ENCODE measurements around the gene TCTA.

DNA sequence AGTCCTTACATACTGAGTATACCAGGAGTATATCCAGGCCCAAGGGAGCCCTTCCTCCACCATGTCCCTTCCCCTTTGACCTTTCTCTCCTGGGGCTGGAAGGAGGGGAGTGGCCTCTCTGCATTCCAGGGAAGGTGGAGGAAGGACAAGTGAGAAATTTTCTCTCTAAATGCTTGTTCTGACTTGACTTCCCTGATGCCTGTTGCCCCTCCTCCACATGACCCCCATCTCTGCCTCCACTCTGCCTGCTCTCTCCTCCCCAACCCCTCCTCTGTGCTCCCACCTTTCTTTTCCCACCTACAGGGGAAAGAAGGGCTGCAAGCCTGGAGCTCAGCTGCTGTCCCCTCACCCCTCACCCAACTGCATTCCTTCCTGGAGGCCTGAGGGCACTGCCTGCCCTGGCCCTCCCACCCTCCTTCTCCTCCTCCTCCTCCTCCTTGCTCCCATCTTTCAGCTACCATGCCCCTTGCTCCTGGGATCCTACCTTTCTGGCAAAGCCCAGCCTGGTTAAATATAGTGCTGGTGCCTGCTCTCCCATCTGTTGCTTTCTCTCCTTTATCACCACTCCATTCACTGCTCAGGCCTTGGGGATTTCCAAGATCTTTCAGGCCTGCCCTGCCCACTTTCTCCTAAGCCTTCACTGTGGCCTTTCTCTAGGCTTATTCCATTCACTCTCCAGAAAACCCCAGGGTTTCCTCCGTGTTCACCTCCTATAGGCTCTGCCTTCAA is 49.4 kb downstream of the TCTA start:
- TF ChIP-seq, protein P1, sequence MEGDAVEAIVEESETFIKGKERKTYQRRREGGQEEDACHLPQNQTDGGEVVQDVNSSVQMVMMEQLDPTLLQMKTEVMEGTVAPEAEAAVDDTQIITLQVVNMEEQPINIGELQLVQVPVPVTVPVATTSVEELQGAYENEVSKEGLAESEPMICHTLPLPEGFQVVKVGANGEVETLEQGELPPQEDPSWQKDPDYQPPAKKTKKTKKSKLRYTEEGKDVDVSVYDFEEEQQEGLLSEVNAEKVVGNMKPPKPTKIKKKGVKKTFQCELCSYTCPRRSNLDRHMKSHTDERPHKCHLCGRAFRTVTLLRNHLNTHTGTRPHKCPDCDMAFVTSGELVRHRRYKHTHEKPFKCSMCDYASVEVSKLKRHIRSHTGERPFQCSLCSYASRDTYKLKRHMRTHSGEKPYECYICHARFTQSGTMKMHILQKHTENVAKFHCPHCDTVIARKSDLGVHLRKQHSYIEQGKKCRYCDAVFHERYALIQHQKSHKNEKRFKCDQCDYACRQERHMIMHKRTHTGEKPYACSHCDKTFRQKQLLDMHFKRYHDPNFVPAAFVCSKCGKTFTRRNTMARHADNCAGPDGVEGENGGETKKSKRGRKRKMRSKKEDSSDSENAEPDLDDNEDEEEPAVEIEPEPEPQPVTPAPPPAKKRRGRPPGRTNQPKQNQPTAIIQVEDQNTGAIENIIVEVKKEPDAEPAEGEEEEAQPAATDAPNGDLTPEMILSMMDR (IDR thresholded peaks at IDR 0.05; ENCODE audit: control extremely low read depth in 1 of 3, insufficient read depth in 1 of 3, low read depth in 1 of 3, low read length in 3 of 3), result peak in 1 of 3 experiments; percentile 13; a peak in 1 of 4 replicates
- TF ChIP-seq, protein P2, sequence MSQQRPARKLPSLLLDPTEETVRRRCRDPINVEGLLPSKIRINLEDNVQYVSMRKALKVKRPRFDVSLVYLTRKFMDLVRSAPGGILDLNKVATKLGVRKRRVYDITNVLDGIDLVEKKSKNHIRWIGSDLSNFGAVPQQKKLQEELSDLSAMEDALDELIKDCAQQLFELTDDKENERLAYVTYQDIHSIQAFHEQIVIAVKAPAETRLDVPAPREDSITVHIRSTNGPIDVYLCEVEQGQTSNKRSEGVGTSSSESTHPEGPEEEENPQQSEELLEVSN (IDR thresholded peaks at IDR 0.05), result no peak
